Upper lobe of left lung (tissue), 4 donors: ENCODE measurements around the gene GRID1.

Experiments
- EP300 ChIP-seq, 4 donors: sonication (generic); formaldehyde crosslinking; IDR thresholded peaks; one replicate each; pipeline ENCODE4 v1.5.1; 2017; ENCODE audit warnings: antibody characterized with exemption in 4 of 4, control low read depth in 2 of 4
- POLR2A ChIP-seq, 4 donors: fragments of 450-650 bp; IDR thresholded peaks; one replicate each; pipeline ENCODE4 v1.5.1; 2016 to 2017; ENCODE audit warnings: antibody characterized with exemption in 4 of 4, mild to moderate bottlenecking in 2 of 4
- POLR2AphosphoS5 ChIP-seq, 2 donors: sonication (generic); formaldehyde crosslinking; IDR thresholded peaks; one replicate each; pipeline ENCODE4 v1.5.1; 2017; ENCODE audit warnings: antibody characterized with exemption in 2 of 2
- TF ChIP-seq, protein P1 (sequence below), 6 experiments: fragments of 450-650 bp in 4 of 6; fragments of 200-600 bp in 2 of 6; sonication (generic) in 2 of 6; IDR thresholded peaks; one replicate each; pipeline ENCODE4 v1.5.1; 2016 to 2019; ENCODE audit warnings: antibody characterized with exemption in 6 of 6

DNA sequence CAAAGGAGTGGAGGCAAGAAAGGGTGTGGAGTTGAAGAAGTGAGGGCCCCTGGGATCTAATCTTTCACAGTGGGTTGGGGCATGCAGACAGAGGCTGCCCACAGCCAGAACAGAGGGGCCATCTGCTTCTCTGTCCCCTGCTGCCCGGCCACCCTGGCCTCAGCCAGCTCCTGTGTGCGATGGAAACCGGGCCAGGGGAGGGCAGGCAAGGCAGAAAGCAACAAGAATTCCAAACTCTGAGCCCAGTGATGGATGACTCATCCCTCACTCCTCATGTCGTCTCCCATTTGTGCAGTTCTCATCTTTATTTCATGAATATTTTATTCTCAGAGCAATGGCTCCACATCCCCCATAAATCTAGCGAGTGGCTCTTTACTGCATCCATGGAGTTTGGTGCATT, 757.1 kb downstream of the GRID1 start:
- TF ChIP-seq POLR2A (IDR thresholded peaks at IDR 0.05) (no peak), POLR2AphosphoS5 (IDR thresholded peaks at IDR 0.05) (no peak), EP300 (IDR thresholded peaks at IDR 0.05) (no peak)
- TF ChIP-seq, protein P1, sequence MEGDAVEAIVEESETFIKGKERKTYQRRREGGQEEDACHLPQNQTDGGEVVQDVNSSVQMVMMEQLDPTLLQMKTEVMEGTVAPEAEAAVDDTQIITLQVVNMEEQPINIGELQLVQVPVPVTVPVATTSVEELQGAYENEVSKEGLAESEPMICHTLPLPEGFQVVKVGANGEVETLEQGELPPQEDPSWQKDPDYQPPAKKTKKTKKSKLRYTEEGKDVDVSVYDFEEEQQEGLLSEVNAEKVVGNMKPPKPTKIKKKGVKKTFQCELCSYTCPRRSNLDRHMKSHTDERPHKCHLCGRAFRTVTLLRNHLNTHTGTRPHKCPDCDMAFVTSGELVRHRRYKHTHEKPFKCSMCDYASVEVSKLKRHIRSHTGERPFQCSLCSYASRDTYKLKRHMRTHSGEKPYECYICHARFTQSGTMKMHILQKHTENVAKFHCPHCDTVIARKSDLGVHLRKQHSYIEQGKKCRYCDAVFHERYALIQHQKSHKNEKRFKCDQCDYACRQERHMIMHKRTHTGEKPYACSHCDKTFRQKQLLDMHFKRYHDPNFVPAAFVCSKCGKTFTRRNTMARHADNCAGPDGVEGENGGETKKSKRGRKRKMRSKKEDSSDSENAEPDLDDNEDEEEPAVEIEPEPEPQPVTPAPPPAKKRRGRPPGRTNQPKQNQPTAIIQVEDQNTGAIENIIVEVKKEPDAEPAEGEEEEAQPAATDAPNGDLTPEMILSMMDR (IDR thresholded peaks at IDR 0.05): no peak
